ENCODE data around the gene NAIF1. TPM values are rescaled to one million over a fixed set of nuclear protein-coding genes. Genes with fewer than 3 reads are reported as not detected.

The NAIF1 gene
- total and polyA plus RNA-seq, 10 donors, result 9.3 to 15.4 (median 11.5) TPM

- intact Hi-C loops (cut with DNase I; ENCODE audit: low total_unique reads), result no loop called here
Measured at GRCh38 chr9:128108269-128109049, 41.3 kb upstream of the NAIF1 start.

GRCh38 chr9:128107468-128108268 is 40.5 kb upstream of the NAIF1 start:
- TF ChIP-seq CTCF (IDR thresholded peaks at IDR 0.05 in 8 of 11, conservative IDR thresholded peaks at IDR 0.05 in 3 of 11) (no peak), POLR2AphosphoS5 (IDR thresholded peaks at IDR 0.05) (peak; percentile 28 to 66 (median 56))
- intact Hi-C loops (cut with DNase I; ENCODE audit: low total_unique reads), result no loop called here
- Histone ChIP-seq H3K27me3 (replicated peaks in 1 of 7) (no peaks in the 10 kb centered on the region), H3K4me3 (no peak overlapping the region), H3K9me3 (no peaks in the 10 kb centered on the region), H3K27ac (peak overlapping the region in 1 of 8 donors; percentile 25), H3K36me3 (peaks cover 9 to 74% (median 63%) of the 10 kb centered on the region in 6 donors), H3K4me1 (peaks cover 3 to 46% (median 23%) of the 10 kb centered on the region in 6 donors)
- DNase-seq, result peak; percentile 51
- WGBS, 5 donors, result 82 to 90% (median 85%) methylated on average over 12 to 18 of the region's 18 CpGs

More at GRCh38 chr9:128108269-128109049, 41.3 kb upstream of the NAIF1 start:
- Histone ChIP-seq H3K27me3 (replicated peaks in 1 of 7) (no peaks in the 10 kb centered on the region), H3K9me3 (no peaks in the 10 kb centered on the region), H3K27ac (peak overlapping the region in 1 of 8 donors; percentile 25), H3K36me3 (peaks cover 9 to 74% (median 56%) of the 10 kb centered on the region in 6 donors), H3K4me1 (peaks cover 0 to 38% (median 15%) of the 10 kb centered on the region in 6 donors), H3K4me3 (no peak overlapping the region)
- TF ChIP-seq POLR2A (IDR thresholded peaks at IDR 0.05) (no peak), CTCF (IDR thresholded peaks at IDR 0.05 in 8 of 11, conservative IDR thresholded peaks at IDR 0.05 in 3 of 11) (no peak), POLR2AphosphoS5 (IDR thresholded peaks at IDR 0.05) (no peak)
- WGBS, 5 donors, result 84 to 91% (median 87%) methylated on average over 15 of the region's 15 CpGs
- peak; percentile 57 for DNase-seq

GRCh38 chr9:128106940-128107467 is 39.9 kb upstream of the NAIF1 start:
- H3K4me1 ChIP-seq, result peaks cover 8 to 53% (median 30%) of the 10 kb centered on the region in 6 donors
- H3K9me3 ChIP-seq, result no peaks in the 10 kb centered on the region
- TF ChIP-seq POLR2AphosphoS5 (IDR thresholded peaks at IDR 0.05) (no peak), POLR2A (IDR thresholded peaks at IDR 0.05) (no peak), CTCF (IDR thresholded peaks at IDR 0.05 in 8 of 11, conservative IDR thresholded peaks at IDR 0.05 in 3 of 11) (no peak)
- 89 to 94% (median 91%) methylated on average over 6 to 23 of the region's 23 CpGs for WGBS, 5 donors
- H3K27me3 ChIP-seq (replicated peaks in 1 of 7), result no peaks in the 10 kb centered on the region
- intact Hi-C loops (cut with DNase I; ENCODE audit: low total_unique reads), result no loop called here
- H3K4me3 ChIP-seq, result no peak overlapping the region
- peak; percentile 68 for DNase-seq
- H3K36me3 ChIP-seq, result peaks cover 9 to 80% (median 69%) of the 10 kb centered on the region in 6 donors
- peak overlapping the region in 1 of 8 donors; percentile 25 for H3K27ac ChIP-seq

Data from spleen (tissue), 11 donors.